GM23248 (cell line): ENCODE measurements around the gene TEX29. TPM values are rescaled to one million over a fixed set of nuclear protein-coding genes. Genes with fewer than 3 reads are reported as not detected.

Experiments used
- DNase-seq: peaks from one replicate; pipeline ENCODE4 v3.0.0-alpha.2; 2015
- H2AFZ ChIP-seq: fragments of 200-600 bp; sonication (generic); 2 replicates; pipeline ENCODE4 v1.6.1; 2016; ENCODE audit warnings: antibody characterized with exemption
- H3F3A ChIP-seq: fragments of 200-600 bp; sonication (generic); 2 replicates; pipeline ENCODE4 v1.6.1; 2016; ENCODE audit warnings: mild to moderate bottlenecking, antibody characterized with exemption, mixed run types; ENCODE audit not compliant: insufficient read depth
- H3K27ac ChIP-seq: fragments of 200-600 bp; sonication (generic); 2 replicates; pipeline ENCODE4 v1.5.1; 2016; ENCODE audit warnings: mild to moderate bottlenecking
- H3K27me3 ChIP-seq: fragments of 200-600 bp; sonication (generic); replicated peaks from 2 replicates; pipeline ENCODE4 v1.6.1; 2016; ENCODE audit warnings: mild to moderate bottlenecking; ENCODE audit not compliant: insufficient read depth
- H3K36me3 ChIP-seq: fragments of 200-600 bp; sonication (generic); 2 replicates; pipeline ENCODE4 v1.6.1; 2016; ENCODE audit warnings: low read depth, mild to moderate bottlenecking
- H3K4me1 ChIP-seq: fragments of 200-600 bp; sonication (generic); 2 replicates; pipeline ENCODE4 v1.6.1; 2016; ENCODE audit warnings: mild to moderate bottlenecking; ENCODE audit not compliant: insufficient read depth
- H3K4me2 ChIP-seq: fragments of 200-600 bp; sonication (generic); one replicate; pipeline ENCODE4 v1.6.1; 2016; ENCODE audit warnings: mild to moderate bottlenecking; ENCODE audit not compliant: unreplicated experiment
- H3K4me3 ChIP-seq: fragments of 200-600 bp; sonication (generic); 2 replicates; pipeline ENCODE4 v1.5.1; 2016; ENCODE audit warnings: mild to moderate bottlenecking
- H3K79me2 ChIP-seq: fragments of 200-600 bp; sonication (generic); 2 replicates; pipeline ENCODE4 v1.6.1; 2016; ENCODE audit warnings: mild to moderate bottlenecking; ENCODE audit not compliant: insufficient read depth
- H3K9ac ChIP-seq: fragments of 200-600 bp; sonication (generic); 2 replicates; pipeline ENCODE4 v1.6.1; 2016; ENCODE audit warnings: mild to moderate bottlenecking
- H3K9me2 ChIP-seq: fragments of 200-600 bp; sonication (generic); 2 replicates; pipeline ENCODE4 v1.6.1; 2016; ENCODE audit warnings: mixed run types, mild to moderate bottlenecking, moderate library complexity; ENCODE audit not compliant: insufficient read depth
- H3K9me3 ChIP-seq: fragments of 200-600 bp; sonication (generic); one replicate; pipeline ENCODE4 v1.6.1; 2017; ENCODE audit warnings: low read depth
- H4K20me1 ChIP-seq: fragments of 200-600 bp; sonication (generic); 2 replicates; pipeline ENCODE4 v1.6.0; 2016; ENCODE audit not compliant: insufficient read depth
- EZH2 ChIP-seq: fragments of 200-600 bp; sonication (generic); IDR thresholded peaks from 2 replicates; pipeline ENCODE4 v1.6.1; 2018; ENCODE audit warnings: antibody characterized with exemption, mild to moderate bottlenecking; ENCODE audit not compliant: insufficient read depth, poor library complexity, severe bottlenecking
- EZH2phosphoT487 ChIP-seq: fragments of 200-600 bp; sonication (generic); IDR thresholded peaks from 2 replicates; pipeline ENCODE4 v1.6.1; 2018; ENCODE audit warnings: antibody characterized with exemption, moderate library complexity, mild to moderate bottlenecking, low read depth; ENCODE audit not compliant: insufficient read depth
- WGBS, 2 experiments: methylation state at CpG; one replicate each; pipeline ENCODE4 v1.1.6; 2015 to 2017; ENCODE audit warnings: low lambda C conversion rate in 2 of 2, low coverage in 1 of 2; ENCODE audit errors: missing lambda C conversion rate in 2 of 2; 5-methylcytosine and 5-hydroxymethylcytosine counted together
- in situ Hi-C: fragments of 300-500 bp; cut with MboI; formaldehyde crosslinking; loops from 2 replicates; pipeline ENCODE4 v1.15.0; 2020
- polyA plus RNA-seq: library from polyadenylated mRNA; unstranded; fragments of >200 nt; fragmentation: Nextera tagmentation; extraction: Ambion mirVana; gene quantifications from 2 replicates; pipeline ENCODE4 v1.2.1, GENCODE V29; 2016
- total RNA-seq: library from RNA; depleted of rRNA; stranded (reverse); fragments of >200 nt; shearing (Covaris generic); gene quantifications from 2 replicates; pipeline ENCODE4 v1.2.3, GENCODE V29; 2014

TEX29 gene
- total and polyA plus RNA-seq, 2 experiments from 2014 or later = 0.75 TPM; not detected in 1

GRCh38 chr13:111365149-111366005, 44.9 kb downstream of the TEX29 start:
- Histone ChIP-seq H3K36me3 (no peaks in the 10 kb centered on the region), H3K79me2 (no peaks in the 10 kb centered on the region), H3K9me3 (no peaks in the 10 kb centered on the region), H3K27me3 (peaks cover 28% of the 10 kb centered on the region), H3F3A (no peaks in the 10 kb centered on the region), H3K9ac (no peak overlapping the region), H3K27ac (no peak overlapping the region), H3K4me2 (no peak overlapping the region), H3K4me1 (no peaks in the 10 kb centered on the region), H3K4me3 (no peak overlapping the region), H4K20me1 (no peaks in the 10 kb centered on the region), H2AFZ (no peak overlapping the region), H3K9me2 (no peaks in the 10 kb centered on the region)
- WGBS, 2 experiments = 71% methylated on average over 17 of the region's 17 CpGs
- TF ChIP-seq EZH2phosphoT487 (no peak), EZH2 (no peak)
- DNase-seq = no peak
- in situ Hi-C loops = no loop called here

GRCh38 chr13:111367340-111367739, 46.9 kb downstream of the TEX29 start:
- Histone ChIP-seq H3K9ac (no peak overlapping the region), H4K20me1 (no peaks in the 10 kb centered on the region), H3K27ac (no peak overlapping the region), H3K4me3 (no peak overlapping the region), H3K36me3 (no peaks in the 10 kb centered on the region), H3K4me1 (no peaks in the 10 kb centered on the region), H3K4me2 (no peak overlapping the region), H2AFZ (no peak overlapping the region), H3K79me2 (no peaks in the 10 kb centered on the region), H3F3A (no peaks in the 10 kb centered on the region), H3K9me2 (no peaks in the 10 kb centered on the region), H3K27me3 (peaks cover 20% of the 10 kb centered on the region; the same call in 1 of the 2 replicates), H3K9me3 (no peaks in the 10 kb centered on the region)
- in situ Hi-C loops = no loop called here
- TF ChIP-seq EZH2phosphoT487 = no peak
- no peak for DNase-seq
- WGBS, 2 experiments = 3 to 6% methylated on average over 2 of the region's 2 CpGs

- Histone ChIP-seq H3K27ac (no peak overlapping the region), H3F3A (no peaks in the 10 kb centered on the region), H3K4me3 (no peak overlapping the region), H3K27me3 (peaks cover 16% of the 10 kb centered on the region; the same call in 1 of the 2 replicates), H3K9me3 (no peaks in the 10 kb centered on the region), H3K36me3 (no peaks in the 10 kb centered on the region), H3K79me2 (no peaks in the 10 kb centered on the region), H2AFZ (no peak overlapping the region), H3K9ac (no peak overlapping the region), H4K20me1 (no peaks in the 10 kb centered on the region), H3K4me1 (no peaks in the 10 kb centered on the region), H3K4me2 (no peak overlapping the region), H3K9me2 (no peaks in the 10 kb centered on the region)
- no peak for TF ChIP-seq EZH2
- no peak for TF ChIP-seq EZH2phosphoT487
- in situ Hi-C loops = no loop called here
- 30 to 32% methylated on average over 4 of the region's 4 CpGs for WGBS, 2 experiments
- DNase-seq = no peak
These were observed 47.6 kb downstream of the TEX29 start for GRCh38 chr13:111368091-111368490.

GRCh38 chr13:111370147-111370546, 49.7 kb downstream of the TEX29 start:
- Histone ChIP-seq H4K20me1 (no peaks in the 10 kb centered on the region), H3K4me1 (no peaks in the 10 kb centered on the region), H3K4me3 (no peak overlapping the region), H3K27ac (no peak overlapping the region), H3K9ac (no peak overlapping the region), H3K4me2 (no peak overlapping the region), H3K9me3 (no peaks in the 10 kb centered on the region), H2AFZ (no peak overlapping the region), H3F3A (no peaks in the 10 kb centered on the region), H3K79me2 (no peaks in the 10 kb centered on the region), H3K9me2 (no peaks in the 10 kb centered on the region), H3K27me3 (peaks cover 6% of the 10 kb centered on the region; the same call in 1 of the 2 replicates), H3K36me3 (no peaks in the 10 kb centered on the region)
- 35 to 46% methylated on average over 5 of the region's 5 CpGs for WGBS, 2 experiments
- no peak for DNase-seq
- TF ChIP-seq EZH2phosphoT487 = no peak
- no peak for TF ChIP-seq EZH2
- in situ Hi-C loops = no loop called here
